WTC11 (cell line): Measurements from ENCODE around the gene PLA2G2D. TPM values are rescaled to one million over a fixed set of nuclear protein-coding genes. Genes with fewer than 3 reads are reported as not detected.

Experiments
- ATAC-seq: fragments of 200-7000 bp; cut with Tn5 transposase; 2 replicates; pipeline ENCODE4 v1.10.0; 2021; ENCODE audit warnings: mild to moderate bottlenecking, moderate library complexity
- CTCF ChIA-PET: fragments of 300-600 bp; sonication (Branson Sonifier 250); formaldehyde crosslinking; loops from one replicate; lab custom pipeline; 2021; ENCODE audit warnings: antibody characterized with exemption; lab: Charles Lee
- POLR2A ChIA-PET: fragments of 350-600 bp; sonication (Branson Sonifier 250); formaldehyde crosslinking; loops from one replicate; lab custom pipeline; 2021; ENCODE audit warnings: antibody characterized with exemption; lab: Charles Lee
- DNase-seq: peaks from one replicate; pipeline ENCODE4 v3.0.0; 2021; ENCODE audit warnings: low spot score
- H3K27ac Mint-ChIP-seq: 2 replicates; pipeline ENCODE4 v1.8.0; 2021; ENCODE audit warnings: mixed read lengths
- H3K27me3 Mint-ChIP-seq: 2 replicates; pipeline ENCODE4 v1.8.0; 2021; ENCODE audit warnings: low read depth, mild to moderate bottlenecking, moderate library complexity, mixed read lengths
- H3K36me3 Mint-ChIP-seq: 2 replicates; pipeline ENCODE4 v1.8.0; 2021; ENCODE audit warnings: mixed read lengths
- H3K4me1 Mint-ChIP-seq: 2 replicates; pipeline ENCODE4 v1.8.0; 2022; ENCODE audit warnings: mixed read lengths
- H3K4me3 Mint-ChIP-seq: 2 replicates; pipeline ENCODE4 v1.8.0; 2021; ENCODE audit warnings: mild to moderate bottlenecking, moderate library complexity, mixed read lengths
- H3K9me3 Mint-ChIP-seq: 2 replicates; pipeline ENCODE4 v1.8.0; 2021; ENCODE audit warnings: mixed read lengths
- EMX1 ChIP-seq: fragments of 250-450 bp; sonication (Bioruptor Pico); IDR thresholded peaks from 2 replicates; pipeline ENCODE4 v1.8.0; 2021; ENCODE audit warnings: mild to moderate bottlenecking
- ETV6 ChIP-seq: sonication (generic); formaldehyde crosslinking; IDR thresholded peaks from 2 replicates; pipeline ENCODE4 v1.8.1; 2022; ENCODE audit warnings: mild to moderate bottlenecking, missing genetic modification reagents
- FOXJ3 ChIP-seq: sonication (generic); formaldehyde crosslinking; IDR thresholded peaks from 2 replicates; pipeline ENCODE4 v1.9.0; 2021; ENCODE audit warnings: missing genetic modification reagents, mild to moderate bottlenecking, borderline replicate concordance
- GABPB1 ChIP-seq: sonication (generic); formaldehyde crosslinking; IDR thresholded peaks from 2 replicates; pipeline ENCODE4 v1.8.1; 2023; ENCODE audit warnings: mild to moderate bottlenecking, missing genetic modification reagents
- HMGA2 ChIP-seq: fragments of 250-450 bp; sonication (Bioruptor Pico); IDR thresholded peaks from 2 replicates; pipeline ENCODE4 v1.4.0; 2021; ENCODE audit warnings: mild to moderate bottlenecking, moderate library complexity
- KAT7 ChIP-seq: sonication (generic); formaldehyde crosslinking; IDR thresholded peaks from 2 replicates; pipeline ENCODE4 v1.8.1; 2023; ENCODE audit warnings: missing genetic modification reagents, mild to moderate bottlenecking, borderline replicate concordance
- MXD4 ChIP-seq: fragments of 250-450 bp; sonication (Bioruptor Pico); IDR thresholded peaks from 2 replicates; pipeline ENCODE4 v1.8.0; 2021; ENCODE audit warnings: mild to moderate bottlenecking, moderate library complexity, borderline replicate concordance
- NFE2L1 ChIP-seq: sonication (generic); formaldehyde crosslinking; IDR thresholded peaks from 2 replicates; pipeline ENCODE4 v1.8.1; 2023; ENCODE audit warnings: missing genetic modification reagents
- NR1H2 ChIP-seq: sonication (generic); formaldehyde crosslinking; IDR thresholded peaks from 2 replicates; pipeline ENCODE4 v1.9.0; 2021; ENCODE audit warnings: mild to moderate bottlenecking, moderate library complexity, missing genetic modification reagents
- OVOL2 ChIP-seq: fragments of 250-450 bp; sonication (Bioruptor Pico); IDR thresholded peaks from 2 replicates; pipeline ENCODE4 v1.9.0; 2021; ENCODE audit warnings: mild to moderate bottlenecking, borderline replicate concordance
- SOX15 ChIP-seq: fragments of 250-450 bp; sonication (Bioruptor Pico); IDR thresholded peaks from 2 replicates; pipeline ENCODE4 v1.9.0; 2021; ENCODE audit warnings: mild to moderate bottlenecking
- TEAD1 ChIP-seq: sonication (generic); formaldehyde crosslinking; IDR thresholded peaks from 2 replicates; pipeline ENCODE4 v1.8.0; 2022; ENCODE audit warnings: mild to moderate bottlenecking, missing genetic modification reagents
- ZNF396 ChIP-seq: fragments of 250-450 bp; sonication (Bioruptor Pico); IDR thresholded peaks from 2 replicates; pipeline ENCODE4 v1.8.0; 2021; ENCODE audit warnings: mild to moderate bottlenecking, moderate library complexity, borderline replicate concordance
- ZNF423 ChIP-seq: fragments of 250-450 bp; sonication (Bioruptor Pico); IDR thresholded peaks from 2 replicates; pipeline ENCODE4 v2.1.2; 2022; ENCODE audit warnings: mild to moderate bottlenecking, moderate library complexity
- total RNA-seq: library from RNA; stranded (reverse); gene quantifications from 3 replicates; pipeline ENCODE4 v1.2.3, GENCODE V29; 2021
- TF ChIP-seq, protein P1 (sequence below): sonication (generic); formaldehyde crosslinking; IDR thresholded peaks from 2 replicates; pipeline ENCODE4 v1.8.1; 2023; ENCODE audit warnings: mild to moderate bottlenecking, missing genetic modification reagents
- TF ChIP-seq, protein P2 (sequence below): sonication (generic); formaldehyde crosslinking; conservative IDR thresholded peaks from 2 replicates; pipeline ENCODE4 v1.8.1; 2023; ENCODE audit warnings: mild to moderate bottlenecking, low read depth, missing genetic modification reagents, moderate library complexity
- TF ChIP-seq, protein P3 (sequence below): sonication (generic); formaldehyde crosslinking; IDR thresholded peaks from 2 replicates; pipeline ENCODE4 v1.8.0; 2022; ENCODE audit warnings: mild to moderate bottlenecking, missing genetic modification reagents
- TF ChIP-seq, protein P4 (sequence below): fragments of 250-450 bp; sonication (Bioruptor Pico); IDR thresholded peaks from 2 replicates; pipeline ENCODE4 v1.9.0; 2021; ENCODE audit warnings: mild to moderate bottlenecking
- TF ChIP-seq, protein P5 (sequence below): sonication (generic); formaldehyde crosslinking; IDR thresholded peaks from 2 replicates; pipeline ENCODE4 v1.8.1; 2022; ENCODE audit warnings: low read depth, mild to moderate bottlenecking, moderate library complexity, missing genetic modification reagents, borderline replicate concordance
- TF ChIP-seq, protein P6 (sequence below): sonication (generic); formaldehyde crosslinking; conservative IDR thresholded peaks from 2 replicates; pipeline ENCODE4 v1.8.1; 2022; ENCODE audit warnings: mild to moderate bottlenecking, missing genetic modification reagents
- TF ChIP-seq, protein P7 (sequence below): sonication (generic); formaldehyde crosslinking; IDR thresholded peaks from 2 replicates; pipeline ENCODE4 v1.8.1; 2023; ENCODE audit warnings: mild to moderate bottlenecking, missing genetic modification reagents, moderate library complexity
- TF ChIP-seq, protein P8 (sequence below): sonication (generic); formaldehyde crosslinking; IDR thresholded peaks from 2 replicates; pipeline ENCODE4 v1.8.1; 2022; ENCODE audit warnings: low read depth, missing genetic modification reagents, borderline replicate concordance
- TF ChIP-seq, protein P9 (sequence below): sonication (generic); formaldehyde crosslinking; IDR thresholded peaks from 2 replicates; pipeline ENCODE4 v1.8.0; 2023; ENCODE audit warnings: missing genetic modification reagents

The PLA2G2D gene
- total RNA-seq, 1 experiment from 2014 or later, result not detected

DNA sequence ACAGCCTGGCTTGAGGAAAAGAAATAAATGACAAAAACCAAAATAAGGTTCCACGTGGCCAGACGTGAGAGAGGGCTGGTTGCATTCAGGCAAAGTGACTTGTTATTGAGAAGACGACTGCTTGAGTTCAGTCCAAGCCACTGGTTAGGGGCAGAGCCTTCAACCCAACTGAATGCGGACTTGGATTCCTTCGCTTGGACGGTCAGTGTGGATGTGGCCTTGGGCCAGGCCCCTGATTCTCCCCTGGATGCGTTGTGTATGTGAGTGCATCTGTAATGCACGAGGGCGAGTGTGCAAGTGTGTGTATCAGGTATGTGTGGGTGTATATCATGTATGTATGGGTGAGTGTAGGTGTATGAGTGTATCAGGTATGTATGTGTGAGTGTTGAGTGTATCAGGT is 21.7 kb upstream of the PLA2G2D start (continued):
- TF ChIP-seq, protein P1, sequence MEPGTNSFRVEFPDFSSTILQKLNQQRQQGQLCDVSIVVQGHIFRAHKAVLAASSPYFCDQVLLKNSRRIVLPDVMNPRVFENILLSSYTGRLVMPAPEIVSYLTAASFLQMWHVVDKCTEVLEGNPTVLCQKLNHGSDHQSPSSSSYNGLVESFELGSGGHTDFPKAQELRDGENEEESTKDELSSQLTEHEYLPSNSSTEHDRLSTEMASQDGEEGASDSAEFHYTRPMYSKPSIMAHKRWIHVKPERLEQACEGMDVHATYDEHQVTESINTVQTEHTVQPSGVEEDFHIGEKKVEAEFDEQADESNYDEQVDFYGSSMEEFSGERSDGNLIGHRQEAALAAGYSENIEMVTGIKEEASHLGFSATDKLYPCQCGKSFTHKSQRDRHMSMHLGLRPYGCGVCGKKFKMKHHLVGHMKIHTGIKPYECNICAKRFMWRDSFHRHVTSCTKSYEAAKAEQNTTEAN (CRISPR knock-in tag), result no peak
- TF ChIP-seq NR1H2 (CRISPR knock-in tag) (no peak), ETV6 (CRISPR knock-in tag) (no peak), SOX15 (CRISPR knock-in tag) (no peak), ZNF396 (CRISPR knock-in tag) (no peak), OVOL2 (no peak), MXD4 (no peak)
- TF ChIP-seq, protein P2, sequence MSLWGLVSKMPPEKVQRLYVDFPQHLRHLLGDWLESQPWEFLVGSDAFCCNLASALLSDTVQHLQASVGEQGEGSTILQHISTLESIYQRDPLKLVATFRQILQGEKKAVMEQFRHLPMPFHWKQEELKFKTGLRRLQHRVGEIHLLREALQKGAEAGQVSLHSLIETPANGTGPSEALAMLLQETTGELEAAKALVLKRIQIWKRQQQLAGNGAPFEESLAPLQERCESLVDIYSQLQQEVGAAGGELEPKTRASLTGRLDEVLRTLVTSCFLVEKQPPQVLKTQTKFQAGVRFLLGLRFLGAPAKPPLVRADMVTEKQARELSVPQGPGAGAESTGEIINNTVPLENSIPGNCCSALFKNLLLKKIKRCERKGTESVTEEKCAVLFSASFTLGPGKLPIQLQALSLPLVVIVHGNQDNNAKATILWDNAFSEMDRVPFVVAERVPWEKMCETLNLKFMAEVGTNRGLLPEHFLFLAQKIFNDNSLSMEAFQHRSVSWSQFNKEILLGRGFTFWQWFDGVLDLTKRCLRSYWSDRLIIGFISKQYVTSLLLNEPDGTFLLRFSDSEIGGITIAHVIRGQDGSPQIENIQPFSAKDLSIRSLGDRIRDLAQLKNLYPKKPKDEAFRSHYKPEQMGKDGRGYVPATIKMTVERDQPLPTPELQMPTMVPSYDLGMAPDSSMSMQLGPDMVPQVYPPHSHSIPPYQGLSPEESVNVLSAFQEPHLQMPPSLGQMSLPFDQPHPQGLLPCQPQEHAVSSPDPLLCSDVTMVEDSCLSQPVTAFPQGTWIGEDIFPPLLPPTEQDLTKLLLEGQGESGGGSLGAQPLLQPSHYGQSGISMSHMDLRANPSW (CRISPR knock-in tag), result no peak
- TF ChIP-seq, all 79 proteins: peak for 0

DNA sequence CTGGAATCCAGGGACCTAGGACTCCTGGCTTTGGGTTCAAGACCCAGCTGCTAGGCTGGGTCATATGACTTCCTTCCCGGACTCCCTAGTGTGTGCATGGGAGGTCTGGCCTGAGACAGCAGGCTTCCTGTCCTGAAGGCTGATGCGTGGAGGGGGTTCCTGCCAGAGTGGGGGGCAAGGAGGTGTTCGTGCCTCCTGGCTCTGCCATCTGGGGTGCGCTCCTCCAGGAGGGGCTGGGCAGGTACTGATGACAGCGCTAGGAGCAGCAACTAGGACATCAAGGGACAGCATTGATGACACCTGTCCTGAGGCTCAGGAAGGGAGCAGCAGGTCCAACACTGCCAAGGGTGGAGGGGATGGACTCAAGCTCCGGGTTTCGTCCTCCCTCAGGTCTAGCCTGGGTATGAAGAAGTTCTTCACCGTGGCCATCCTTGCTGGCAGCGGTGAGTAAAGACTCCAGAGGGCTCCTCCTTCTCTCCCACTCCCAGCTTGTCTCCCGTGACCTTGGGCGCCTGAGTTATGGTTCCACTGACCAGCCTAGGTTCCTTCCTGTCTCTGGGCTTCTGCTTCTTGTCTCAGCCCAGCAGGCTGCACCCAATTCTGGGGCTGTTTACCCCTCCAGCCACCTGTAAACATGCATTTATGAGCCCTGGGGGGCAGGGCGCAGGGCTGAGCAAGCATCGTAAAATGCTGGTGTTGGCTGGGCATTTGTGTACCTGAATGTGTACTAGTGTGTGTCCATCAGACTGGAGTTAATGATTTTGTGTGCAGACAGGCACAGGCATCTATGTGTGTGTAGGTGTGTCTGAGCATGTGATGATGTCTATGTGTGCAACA is 20.7 kb upstream of the PLA2G2D start:
- Mint-ChIP-seq H3K9me3 (peaks cover 11% of the 10 kb centered on the region), H3K27me3 (0 out of 2 replicates have a peak, but pooled peaks cover 3% of the 10 kb centered on the region)
- TF ChIP-seq, protein P3, sequence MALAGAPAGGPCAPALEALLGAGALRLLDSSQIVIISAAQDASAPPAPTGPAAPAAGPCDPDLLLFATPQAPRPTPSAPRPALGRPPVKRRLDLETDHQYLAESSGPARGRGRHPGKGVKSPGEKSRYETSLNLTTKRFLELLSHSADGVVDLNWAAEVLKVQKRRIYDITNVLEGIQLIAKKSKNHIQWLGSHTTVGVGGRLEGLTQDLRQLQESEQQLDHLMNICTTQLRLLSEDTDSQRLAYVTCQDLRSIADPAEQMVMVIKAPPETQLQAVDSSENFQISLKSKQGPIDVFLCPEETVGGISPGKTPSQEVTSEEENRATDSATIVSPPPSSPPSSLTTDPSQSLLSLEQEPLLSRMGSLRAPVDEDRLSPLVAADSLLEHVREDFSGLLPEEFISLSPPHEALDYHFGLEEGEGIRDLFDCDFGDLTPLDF (CRISPR knock-in tag), result no peak
- TF ChIP-seq, protein P4, sequence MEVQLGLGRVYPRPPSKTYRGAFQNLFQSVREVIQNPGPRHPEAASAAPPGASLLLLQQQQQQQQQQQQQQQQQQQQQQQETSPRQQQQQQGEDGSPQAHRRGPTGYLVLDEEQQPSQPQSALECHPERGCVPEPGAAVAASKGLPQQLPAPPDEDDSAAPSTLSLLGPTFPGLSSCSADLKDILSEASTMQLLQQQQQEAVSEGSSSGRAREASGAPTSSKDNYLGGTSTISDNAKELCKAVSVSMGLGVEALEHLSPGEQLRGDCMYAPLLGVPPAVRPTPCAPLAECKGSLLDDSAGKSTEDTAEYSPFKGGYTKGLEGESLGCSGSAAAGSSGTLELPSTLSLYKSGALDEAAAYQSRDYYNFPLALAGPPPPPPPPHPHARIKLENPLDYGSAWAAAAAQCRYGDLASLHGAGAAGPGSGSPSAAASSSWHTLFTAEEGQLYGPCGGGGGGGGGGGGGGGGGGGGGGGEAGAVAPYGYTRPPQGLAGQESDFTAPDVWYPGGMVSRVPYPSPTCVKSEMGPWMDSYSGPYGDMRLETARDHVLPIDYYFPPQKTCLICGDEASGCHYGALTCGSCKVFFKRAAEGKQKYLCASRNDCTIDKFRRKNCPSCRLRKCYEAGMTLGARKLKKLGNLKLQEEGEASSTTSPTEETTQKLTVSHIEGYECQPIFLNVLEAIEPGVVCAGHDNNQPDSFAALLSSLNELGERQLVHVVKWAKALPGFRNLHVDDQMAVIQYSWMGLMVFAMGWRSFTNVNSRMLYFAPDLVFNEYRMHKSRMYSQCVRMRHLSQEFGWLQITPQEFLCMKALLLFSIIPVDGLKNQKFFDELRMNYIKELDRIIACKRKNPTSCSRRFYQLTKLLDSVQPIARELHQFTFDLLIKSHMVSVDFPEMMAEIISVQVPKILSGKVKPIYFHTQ (CRISPR knock-in tag), result no peak
- TF ChIP-seq GABPB1 (CRISPR knock-in tag), result no peak
- TF ChIP-seq, protein P5, sequence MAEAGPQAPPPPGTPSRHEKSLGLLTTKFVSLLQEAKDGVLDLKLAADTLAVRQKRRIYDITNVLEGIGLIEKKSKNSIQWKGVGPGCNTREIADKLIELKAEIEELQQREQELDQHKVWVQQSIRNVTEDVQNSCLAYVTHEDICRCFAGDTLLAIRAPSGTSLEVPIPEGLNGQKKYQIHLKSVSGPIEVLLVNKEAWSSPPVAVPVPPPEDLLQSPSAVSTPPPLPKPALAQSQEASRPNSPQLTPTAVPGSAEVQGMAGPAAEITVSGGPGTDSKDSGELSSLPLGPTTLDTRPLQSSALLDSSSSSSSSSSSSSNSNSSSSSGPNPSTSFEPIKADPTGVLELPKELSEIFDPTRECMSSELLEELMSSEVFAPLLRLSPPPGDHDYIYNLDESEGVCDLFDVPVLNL (CRISPR knock-in tag), result no peak
- TF ChIP-seq, protein P6, sequence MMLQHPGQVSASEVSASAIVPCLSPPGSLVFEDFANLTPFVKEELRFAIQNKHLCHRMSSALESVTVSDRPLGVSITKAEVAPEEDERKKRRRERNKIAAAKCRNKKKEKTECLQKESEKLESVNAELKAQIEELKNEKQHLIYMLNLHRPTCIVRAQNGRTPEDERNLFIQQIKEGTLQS (CRISPR knock-in tag), result no peak
- no peak for TF ChIP-seq KAT7 (CRISPR knock-in tag)
- TF ChIP-seq, protein P7, sequence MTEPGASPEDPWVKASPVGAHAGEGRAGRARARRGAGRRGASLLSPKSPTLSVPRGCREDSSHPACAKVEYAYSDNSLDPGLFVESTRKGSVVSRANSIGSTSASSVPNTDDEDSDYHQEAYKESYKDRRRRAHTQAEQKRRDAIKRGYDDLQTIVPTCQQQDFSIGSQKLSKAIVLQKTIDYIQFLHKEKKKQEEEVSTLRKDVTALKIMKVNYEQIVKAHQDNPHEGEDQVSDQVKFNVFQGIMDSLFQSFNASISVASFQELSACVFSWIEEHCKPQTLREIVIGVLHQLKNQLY (CRISPR knock-in tag), result no peak
- TF ChIP-seq, protein P8, sequence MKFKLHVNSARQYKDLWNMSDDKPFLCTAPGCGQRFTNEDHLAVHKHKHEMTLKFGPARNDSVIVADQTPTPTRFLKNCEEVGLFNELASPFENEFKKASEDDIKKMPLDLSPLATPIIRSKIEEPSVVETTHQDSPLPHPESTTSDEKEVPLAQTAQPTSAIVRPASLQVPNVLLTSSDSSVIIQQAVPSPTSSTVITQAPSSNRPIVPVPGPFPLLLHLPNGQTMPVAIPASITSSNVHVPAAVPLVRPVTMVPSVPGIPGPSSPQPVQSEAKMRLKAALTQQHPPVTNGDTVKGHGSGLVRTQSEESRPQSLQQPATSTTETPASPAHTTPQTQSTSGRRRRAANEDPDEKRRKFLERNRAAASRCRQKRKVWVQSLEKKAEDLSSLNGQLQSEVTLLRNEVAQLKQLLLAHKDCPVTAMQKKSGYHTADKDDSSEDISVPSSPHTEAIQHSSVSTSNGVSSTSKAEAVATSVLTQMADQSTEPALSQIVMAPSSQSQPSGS (CRISPR knock-in tag), result no peak
- no peak for TF ChIP-seq HMGA2 (CRISPR knock-in tag)
- TF ChIP-seq TEAD1 (CRISPR knock-in tag), result no peak
- TF ChIP-seq, protein P9, sequence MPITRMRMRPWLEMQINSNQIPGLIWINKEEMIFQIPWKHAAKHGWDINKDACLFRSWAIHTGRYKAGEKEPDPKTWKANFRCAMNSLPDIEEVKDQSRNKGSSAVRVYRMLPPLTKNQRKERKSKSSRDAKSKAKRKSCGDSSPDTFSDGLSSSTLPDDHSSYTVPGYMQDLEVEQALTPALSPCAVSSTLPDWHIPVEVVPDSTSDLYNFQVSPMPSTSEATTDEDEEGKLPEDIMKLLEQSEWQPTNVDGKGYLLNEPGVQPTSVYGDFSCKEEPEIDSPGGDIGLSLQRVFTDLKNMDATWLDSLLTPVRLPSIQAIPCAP, result no peak
- TF ChIP-seq ZNF423 (CRISPR knock-in tag), result no peak
- TF ChIP-seq NFE2L1 (CRISPR knock-in tag), result no peak
- TF ChIP-seq FOXJ3 (CRISPR knock-in tag), result no peak
- no peak for TF ChIP-seq EMX1 (CRISPR knock-in tag)

More for the DNA sequence above, 20.7 kb upstream of the PLA2G2D start:
- no peak overlapping the region; the same call in 1 of the 2 replicates for H3K27ac Mint-ChIP-seq
- POLR2A ChIA-PET, result no interaction called here
- CTCF ChIA-PET, result no interaction called here
- no peak for ATAC-seq
- DNase-seq, result no peak
- no peaks in the 10 kb centered on the region for H3K4me1 Mint-ChIP-seq
- no peak overlapping the region for H3K4me3 Mint-ChIP-seq
- peaks cover 8% of the 10 kb centered on the region for H3K36me3 Mint-ChIP-seq
